K562 (cell line): ENCODE data around the gene TOR1AIP2. TPM values are rescaled to one million over a fixed set of nuclear protein-coding genes. Genes with fewer than 3 reads are reported as not detected.
A peak's percentile ranks its signal among the peaks of the same experiment; 100 is the strongest.

Experiments
- ARID1B ChIP-seq: fragments of 450-650 bp; IDR thresholded peaks from 2 replicates; pipeline ENCODE4 v1.6.1; 2016; ENCODE audit warnings: antibody characterized with exemption, mild to moderate bottlenecking, inconsistent platforms
- CBFB ChIP-seq: sonication (generic); formaldehyde crosslinking; IDR thresholded peaks from 2 replicates; pipeline ENCODE4 v1.4.0; 2020; ENCODE audit warnings: mild to moderate bottlenecking, missing genetic modification reagents
- CREM ChIP-seq: IDR thresholded peaks from 2 replicates; pipeline ENCODE4 v1.6.1; 2014; ENCODE audit warnings: antibody characterized with exemption, low read depth
- ELF4 ChIP-seq: fragments of 450-650 bp; formaldehyde crosslinking; IDR thresholded peaks from 2 replicates; pipeline ENCODE4 v1.4.0; 2022; ENCODE audit warnings: missing genetic modification characterization
- ERF ChIP-seq: fragments of 450-650 bp; formaldehyde crosslinking; IDR thresholded peaks from 2 replicates; pipeline ENCODE4 v1.4.0; 2020; ENCODE audit warnings: mild to moderate bottlenecking, mixed read lengths
- ETV5 ChIP-seq: sonication (generic); formaldehyde crosslinking; IDR thresholded peaks from 2 replicates; pipeline ENCODE4 v1.4.0; 2020; ENCODE audit warnings: low read depth, mild to moderate bottlenecking, missing genetic modification reagents
- GATAD2A ChIP-seq: fragments of 450-650 bp; IDR thresholded peaks from 2 replicates; pipeline ENCODE4 v1.6.1; 2017
- KDM4B ChIP-seq, 2 experiments: fragments of 450-650 bp in 1 of 2; sonication (generic) in 1 of 2; IDR thresholded peaks; 2 replicates each; pipeline ENCODE4 v1.6.1; 2016 to 2017; ENCODE audit warnings: borderline replicate concordance in 2 of 2, antibody characterized with exemption in 1 of 2, low read depth in 1 of 2, mild to moderate bottlenecking in 1 of 2
- MEF2A ChIP-seq: IDR thresholded peaks from 2 replicates; pipeline ENCODE4 v1.6.1; 2011; ENCODE audit warnings: low read depth, mild to moderate bottlenecking, low read length, moderate library complexity; ENCODE audit not compliant: control insufficient read depth
- MEIS2 ChIP-seq: fragments of 450-650 bp; IDR thresholded peaks from 2 replicates; pipeline ENCODE4 v1.6.1; 2014; ENCODE audit warnings: mild to moderate bottlenecking; ENCODE audit not compliant: partially characterized antibody
- NCOA2 ChIP-seq, 2 experiments: fragments of 450-650 bp; IDR thresholded peaks; 2 replicates each; pipeline ENCODE4 v1.6.1; 2018; ENCODE audit warnings: mild to moderate bottlenecking in 2 of 2, moderate library complexity in 1 of 2; ENCODE audit not compliant: partially characterized antibody in 2 of 2
- POLR3A ChIP-seq: IDR thresholded peaks from 2 replicates; pipeline ENCODE4 v1.6.1; 2011; ENCODE audit warnings: borderline replicate concordance, mild to moderate bottlenecking, moderate library complexity; ENCODE audit not compliant: insufficient read length, insufficient read depth; ENCODE audit errors: extremely low read depth
- PRDM10 ChIP-seq: fragments of 450-650 bp; IDR thresholded peaks from 2 replicates; pipeline ENCODE4 v1.6.1; 2018; ENCODE audit not compliant: partially characterized antibody
- SETDB1 ChIP-seq: IDR thresholded peaks from one replicate; pipeline ENCODE4 v1.6.1; 2012; ENCODE audit warnings: low read length, control low read depth, inconsistent platforms
- SP1 ChIP-seq: sonication (generic); formaldehyde crosslinking; IDR thresholded peaks from 2 replicates; pipeline ENCODE4 v1.8.1; 2022; ENCODE audit warnings: mild to moderate bottlenecking, missing genetic modification reagents
- TEAD1 ChIP-seq, 2 experiments: fragments of 450-650 bp in 1 of 2; sonication (generic) in 1 of 2; formaldehyde crosslinking; IDR thresholded peaks; 2 replicates each; pipeline versions ENCODE4 v1.4.0 to v1.8.0; 2020 to 2022; ENCODE audit warnings: mild to moderate bottlenecking in 2 of 2, missing genetic modification reagents in 1 of 2
- ZBTB7A ChIP-seq: IDR thresholded peaks from 2 replicates; pipeline ENCODE4 v1.6.1; 2011; ENCODE audit warnings: low read depth, mild to moderate bottlenecking, low read length, moderate library complexity, borderline replicate concordance; ENCODE audit not compliant: control insufficient read depth
- ZNF232 ChIP-seq: sonication (generic); formaldehyde crosslinking; IDR thresholded peaks from 2 replicates; pipeline ENCODE4 v1.8.0; 2022; ENCODE audit warnings: mild to moderate bottlenecking, missing genetic modification reagents
- ZNF3 ChIP-seq: fragments of 250-450 bp; sonication (Bioruptor Pico); IDR thresholded peaks from 2 replicates; pipeline ENCODE4 v1.5.0; 2021; ENCODE audit warnings: mild to moderate bottlenecking, moderate library complexity
- ZNF77 ChIP-seq: fragments of 250-450 bp; sonication (Bioruptor Pico); IDR thresholded peaks from 2 replicates; pipeline ENCODE4 v1.5.0; 2020
- ZNF785 ChIP-seq: fragments of 250-450 bp; sonication (Bioruptor Pico); IDR thresholded peaks from 2 replicates; pipeline ENCODE4 v1.4.0; 2020; ENCODE audit warnings: mild to moderate bottlenecking
- polyA plus RNA-seq, 8 experiments: library from polyadenylated mRNA; depleted of rRNA in 4 of 8; stranded (reverse) in 5 of 8; unstranded in 3 of 8; fragments of >200 nt; fragmentation: Nextera tagmentation in 2 of 8; fragmentation: Illumina TruSeq in 1 of 8; extraction: Ambion mirVana in 2 of 8; extraction: Trizol in 1 of 8; gene quantifications; 2 replicates each; pipeline versions ENCODE4 v1.2.1 to v1.2.3, GENCODE V29; 2011 to 2014; ENCODE audit warnings: inconsistent platforms in 1 of 8, missing spikeins in 1 of 8
- total RNA-seq, 7 experiments: library from RNA; depleted of rRNA in 6 of 7; stranded (reverse); fragments of >200 nt in 6 of 7; fragmentation: Illumina TruSeq in 2 of 7; extraction: Trizol in 2 of 7; gene quantifications; 2 replicates each; pipeline versions ENCODE4 v1.2.1 to v1.2.3, GENCODE V29; 2011 to 2021; ENCODE audit warnings: low replicate concordance in 1 of 7
- TF ChIP-seq, protein P1 (sequence below), 2 experiments: fragments of 450-650 bp; conservative IDR thresholded peaks; 2 replicates each; pipeline ENCODE4 v1.6.1; 2017; ENCODE audit warnings: mild to moderate bottlenecking in 2 of 2, moderate library complexity in 2 of 2
- TF ChIP-seq, protein P2 (sequence below), 3 experiments: IDR thresholded peaks in 2 of 3; conservative IDR thresholded peaks in 1 of 3; 2 replicates each; pipeline ENCODE4 v1.5.1; 2011 to 2012; ENCODE audit warnings: low read length in 3 of 3, mild to moderate bottlenecking in 3 of 3, control low read depth in 2 of 3, improper control_type of control experiment in 1 of 3, inconsistent platforms in 1 of 3, low read depth in 1 of 3, mixed read lengths in 1 of 3, moderate library complexity in 1 of 3; ENCODE audit not compliant: insufficient read depth in 2 of 3

The TOR1AIP2 gene
- total and polyA plus RNA-seq, 9 of the 15 experiments (the other 6 are each of a cell fraction or from before 2014, with no cell fraction given) = 16.7 to 122 (median 41.4) TPM

- TF ChIP-seq, protein P1, sequence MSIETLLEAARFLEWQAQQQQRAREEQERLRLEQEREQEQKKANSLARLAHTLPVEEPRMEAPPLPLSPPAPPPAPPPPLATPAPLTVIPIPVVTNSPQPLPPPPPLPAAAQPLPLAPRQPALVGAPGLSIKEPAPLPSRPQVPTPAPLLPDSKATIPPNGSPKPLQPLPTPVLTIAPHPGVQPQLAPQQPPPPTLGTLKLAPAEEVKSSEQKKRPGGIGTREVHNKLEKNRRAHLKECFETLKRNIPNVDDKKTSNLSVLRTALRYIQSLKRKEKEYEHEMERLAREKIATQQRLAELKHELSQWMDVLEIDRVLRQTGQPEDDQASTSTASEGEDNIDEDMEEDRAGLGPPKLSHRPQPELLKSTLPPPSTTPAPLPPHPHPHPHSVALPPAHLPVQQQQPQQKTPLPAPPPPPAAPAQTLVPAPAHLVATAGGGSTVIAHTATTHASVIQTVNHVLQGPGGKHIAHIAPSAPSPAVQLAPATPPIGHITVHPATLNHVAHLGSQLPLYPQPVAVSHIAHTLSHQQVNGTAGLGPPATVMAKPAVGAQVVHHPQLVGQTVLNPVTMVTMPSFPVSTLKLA (conservative IDR thresholded peaks at IDR 0.05) = peak in 1 of 2 experiments; percentile 67; a peak in 3 of 4 replicates
- TF ChIP-seq SP1 (CRISPR knock-in tag) (peak; percentile 62; the same call in 1 of the 2 replicates), NCOA2 (IDR thresholded peaks at IDR 0.05; ENCODE audit: partially characterized antibody in 2 of 2) (no peak), ZNF232 (CRISPR knock-in tag) (no peak), ELF4 (CRISPR knock-in tag) (no peak), ZNF3 (CRISPR knock-in tag) (no peak), ERF (CRISPR knock-in tag) (no peak), ZBTB7A (peak; percentile 81; the same call in 1 of the 2 replicates), KDM4B (IDR thresholded peaks at IDR 0.05; ENCODE audit: borderline replicate concordance in 2 of 2, low read depth in 1 of 2) (no peak), ZNF77 (CRISPR knock-in tag) (no peak), CBFB (CRISPR knock-in tag) (no peak), MEIS2 (peak; percentile 74), ETV5 (0 out of 2 replicates have a peak, but pooled peaks have one; percentile 7), TEAD1 (CRISPR knock-in tag; IDR thresholded peaks at IDR 0.05) (0 out of 4 replicates have a peak, but pooled peaks of 1 of the 2 experiments have one; percentile 30), SETDB1 (no peak), PRDM10 (peak; percentile 46), POLR3A (no peak), MEF2A (peak; percentile 11; the same call in 1 of the 2 replicates), GATAD2A (peak; percentile 30; the same call in 1 of the 2 replicates), CREM (peak; percentile 63), ZNF785 (CRISPR knock-in tag) (no peak), ARID1B (peak; percentile 89)
- TF ChIP-seq, protein P2, sequence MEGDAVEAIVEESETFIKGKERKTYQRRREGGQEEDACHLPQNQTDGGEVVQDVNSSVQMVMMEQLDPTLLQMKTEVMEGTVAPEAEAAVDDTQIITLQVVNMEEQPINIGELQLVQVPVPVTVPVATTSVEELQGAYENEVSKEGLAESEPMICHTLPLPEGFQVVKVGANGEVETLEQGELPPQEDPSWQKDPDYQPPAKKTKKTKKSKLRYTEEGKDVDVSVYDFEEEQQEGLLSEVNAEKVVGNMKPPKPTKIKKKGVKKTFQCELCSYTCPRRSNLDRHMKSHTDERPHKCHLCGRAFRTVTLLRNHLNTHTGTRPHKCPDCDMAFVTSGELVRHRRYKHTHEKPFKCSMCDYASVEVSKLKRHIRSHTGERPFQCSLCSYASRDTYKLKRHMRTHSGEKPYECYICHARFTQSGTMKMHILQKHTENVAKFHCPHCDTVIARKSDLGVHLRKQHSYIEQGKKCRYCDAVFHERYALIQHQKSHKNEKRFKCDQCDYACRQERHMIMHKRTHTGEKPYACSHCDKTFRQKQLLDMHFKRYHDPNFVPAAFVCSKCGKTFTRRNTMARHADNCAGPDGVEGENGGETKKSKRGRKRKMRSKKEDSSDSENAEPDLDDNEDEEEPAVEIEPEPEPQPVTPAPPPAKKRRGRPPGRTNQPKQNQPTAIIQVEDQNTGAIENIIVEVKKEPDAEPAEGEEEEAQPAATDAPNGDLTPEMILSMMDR (IDR thresholded peaks at IDR 0.05 in 2 of 3, conservative IDR thresholded peaks at IDR 0.05 in 1 of 3; ENCODE audit: insufficient read depth in 2 of 3, low read depth in 1 of 3, low read length in 3 of 3) = no peak
These were observed 58.8 kb downstream of the TOR1AIP2 start (continued) for GRCh38 chr1:179818743-179819173.
